Thyroid gland (tissue), 4 donors: ENCODE measurements around the gene EGFL8.
"Not testable (repeated sequence)": the region's sequence is repeated elsewhere in the genome, so short reads cannot be mapped to it uniquely, and the experiment has no call there.

ENCODE experiments used
- CTCF ChIP-seq, 6 experiments: fragments of 200-600 bp in 3 of 6; fragments of 450-650 bp in 3 of 6; sonication (generic) in 3 of 6; IDR thresholded peaks; one replicate each; pipeline ENCODE4 v1.5.1; 2016 to 2019; ENCODE audit warnings: antibody characterized with exemption in 6 of 6, mild to moderate bottlenecking in 2 of 6, inconsistent platforms in 1 of 6, moderate library complexity in 1 of 6
- POLR2A ChIP-seq, 2 donors: fragments of 450-650 bp; IDR thresholded peaks; one replicate each; pipeline ENCODE4 v1.6.1; 2017; ENCODE audit warnings: antibody characterized with exemption in 2 of 2, mild to moderate bottlenecking in 2 of 2, moderate library complexity in 1 of 2

GRCh38 chr6:32211432-32211831, 47.0 kb downstream of the EGFL8 start:
- not testable (repeated sequence) for TF ChIP-seq CTCF, POLR2A (IDR thresholded peaks at IDR 0.05)
